ENCODE data around the gene ATP5PD. TPM values are rescaled to one million over a fixed set of nuclear protein-coding genes. Genes with fewer than 3 reads are reported as not detected.

Gene ATP5PD
- total RNA-seq (2012; rRNA removed) = 421 and 460 TPM in 2 replicates

DNA sequence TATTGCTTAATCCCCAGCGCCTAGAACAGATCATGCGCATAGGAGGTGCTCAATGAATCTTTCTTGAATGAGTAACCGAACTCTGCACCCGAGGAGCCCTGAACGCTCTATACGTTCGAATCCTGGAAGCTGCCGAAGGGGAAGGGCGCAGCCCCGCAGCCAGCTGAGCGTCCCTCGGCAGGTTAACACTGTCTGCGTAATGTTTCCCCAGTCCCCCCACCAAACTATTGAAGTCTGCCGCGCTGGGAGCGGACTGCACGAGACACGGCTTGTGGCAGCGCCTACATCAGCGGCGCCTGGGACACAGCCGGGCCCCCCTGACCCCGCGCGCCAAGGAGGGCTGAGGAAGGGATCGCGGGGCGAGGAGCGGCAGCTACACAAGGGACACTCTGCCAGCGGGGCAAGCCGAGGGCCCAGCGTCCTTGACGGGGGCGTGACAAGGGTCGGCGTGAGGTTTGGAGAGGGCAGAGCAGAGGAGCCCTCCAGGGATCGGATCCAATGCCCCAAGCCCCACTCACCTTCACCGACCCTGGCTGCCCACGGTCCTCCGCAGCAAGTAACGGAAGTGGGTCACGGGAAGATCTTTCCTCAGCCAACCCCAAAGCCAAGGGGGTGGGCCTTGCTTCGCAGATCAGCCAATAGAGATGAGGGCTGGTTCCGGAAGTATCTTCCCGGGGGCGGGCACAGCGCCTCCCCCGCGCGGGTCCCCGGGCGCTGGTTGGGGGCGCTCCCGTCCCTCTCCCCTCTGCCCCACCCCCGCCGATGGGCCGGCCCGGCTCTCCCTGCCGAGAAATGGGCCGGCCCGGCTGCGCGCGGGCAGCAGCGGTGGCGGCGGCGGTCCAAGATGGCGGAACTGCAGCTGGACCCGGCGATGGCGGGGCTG is at the start of gene ATP5PD, which contains the start of gene KCTD2:
TSS of gene ATP5PD (minus strand) at position 563 of the 883 bp plus-strand sequence. CDS start 4,319 bp downstream, outside the sequence.
TSS of gene KCTD2 (plus strand) at position 819 of the 883 bp plus-strand sequence. CDS start at position 845, 26 bp downstream.
- Histone ChIP-seq H3K9ac (ENCODE audit: low read depth, low read length) (peak within 1 kb of the TSS; percentile 96), H3K4me3 (ENCODE audit: low read length) (peak within 1 kb of the TSS; percentile 99), H3K27me3 (ENCODE audit: control insufficient read depth, insufficient read depth, low read length) (no peaks in the 10 kb centered on the region), H3K4me2 (ENCODE audit: low read length) (peak within 1 kb of the TSS; percentile 98), H3K4me1 (ENCODE audit: control insufficient read depth, insufficient read depth, low read length) (peaks cover 15% of the 10 kb centered on the region), H3K36me3 (ENCODE audit: insufficient read depth, low read length) (peaks cover 19% of the 10 kb centered on the region), H3K9me3 (replicated peaks; ENCODE audit: low read length) (no peaks in the 10 kb centered on the region)

DNA sequence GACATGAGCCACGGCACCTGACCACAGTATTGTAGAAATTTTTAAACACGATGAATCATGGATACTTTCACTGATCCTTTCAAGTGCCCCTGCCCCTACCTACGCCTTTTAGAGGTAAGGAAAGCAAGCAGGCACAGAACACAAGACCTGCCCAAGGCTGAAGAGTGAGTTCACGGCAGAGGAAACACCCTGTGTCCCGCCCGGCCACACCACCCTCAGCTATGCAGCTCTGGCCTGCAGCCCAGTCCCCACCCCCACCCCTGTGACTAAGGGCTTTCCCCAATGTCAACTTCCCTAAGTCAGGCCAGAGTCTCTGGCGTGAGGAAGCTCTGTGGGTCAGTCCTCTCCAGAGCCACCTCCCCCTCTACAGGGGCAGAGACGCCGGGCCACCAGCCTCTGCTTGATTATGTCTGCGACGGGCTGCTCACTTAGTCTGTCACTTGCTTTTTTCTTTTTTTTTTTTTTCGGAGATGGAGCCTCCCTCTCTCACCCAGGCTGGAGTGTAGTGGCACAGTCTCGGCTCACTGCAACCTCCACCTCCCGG is 49.4 kb upstream of the ATP5PD start:
- H3K4me1 ChIP-seq (ENCODE audit: control insufficient read depth, insufficient read depth, low read length) = peaks cover 10% of the 10 kb centered on the region
- H3K9ac ChIP-seq (ENCODE audit: low read depth, low read length) = no peak overlapping the region
- H3K4me3 ChIP-seq (ENCODE audit: low read length) = peak overlapping the region; percentile 27
- no peaks in the 10 kb centered on the region for H3K36me3 ChIP-seq (ENCODE audit: insufficient read depth, low read length)
- peaks cover 3% of the 10 kb centered on the region for H3K27me3 ChIP-seq (ENCODE audit: control insufficient read depth, insufficient read depth, low read length)
- peak overlapping the region; percentile 50 for H3K4me2 ChIP-seq (ENCODE audit: low read length)
- no peaks in the 10 kb centered on the region for H3K9me3 ChIP-seq (replicated peaks; ENCODE audit: low read length)

DNA sequence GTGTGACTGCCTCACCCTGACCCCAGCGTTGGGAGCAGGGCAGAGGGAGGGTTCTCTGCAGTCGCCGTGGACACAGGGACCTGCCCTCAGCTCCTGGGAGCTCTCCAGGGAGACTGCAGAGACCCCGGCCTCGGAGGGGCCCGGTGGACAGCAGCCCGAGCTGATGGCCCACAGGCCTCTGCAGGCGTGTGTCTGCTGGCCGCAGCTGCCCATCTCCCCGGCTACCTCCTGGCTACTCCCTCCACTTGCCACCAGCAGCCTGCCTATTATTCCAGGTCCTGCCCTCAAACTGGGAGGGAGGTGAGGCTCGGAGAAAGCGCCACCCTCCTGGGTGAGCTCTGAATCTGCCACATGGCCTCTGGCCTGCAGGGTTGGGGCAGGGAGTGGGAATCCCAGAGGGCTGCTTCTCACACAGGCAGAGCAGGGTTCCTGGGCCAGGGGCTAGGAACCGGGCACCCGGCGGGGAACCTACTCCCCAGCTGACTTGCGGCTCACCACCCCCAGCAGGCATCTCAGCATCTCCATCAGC is 48.2 kb upstream of the ATP5PD start:
- Histone ChIP-seq H3K4me1 (ENCODE audit: control insufficient read depth, insufficient read depth, low read length) (peaks cover 14% of the 10 kb centered on the region), H3K36me3 (ENCODE audit: insufficient read depth, low read length) (no peaks in the 10 kb centered on the region), H3K4me2 (ENCODE audit: low read length) (no peak overlapping the region), H3K27me3 (ENCODE audit: control insufficient read depth, insufficient read depth, low read length) (no peaks in the 10 kb centered on the region), H3K9me3 (replicated peaks; ENCODE audit: low read length) (no peaks in the 10 kb centered on the region), H3K4me3 (ENCODE audit: low read length) (no peak overlapping the region), H3K9ac (ENCODE audit: low read depth, low read length) (no peak overlapping the region)

DNA sequence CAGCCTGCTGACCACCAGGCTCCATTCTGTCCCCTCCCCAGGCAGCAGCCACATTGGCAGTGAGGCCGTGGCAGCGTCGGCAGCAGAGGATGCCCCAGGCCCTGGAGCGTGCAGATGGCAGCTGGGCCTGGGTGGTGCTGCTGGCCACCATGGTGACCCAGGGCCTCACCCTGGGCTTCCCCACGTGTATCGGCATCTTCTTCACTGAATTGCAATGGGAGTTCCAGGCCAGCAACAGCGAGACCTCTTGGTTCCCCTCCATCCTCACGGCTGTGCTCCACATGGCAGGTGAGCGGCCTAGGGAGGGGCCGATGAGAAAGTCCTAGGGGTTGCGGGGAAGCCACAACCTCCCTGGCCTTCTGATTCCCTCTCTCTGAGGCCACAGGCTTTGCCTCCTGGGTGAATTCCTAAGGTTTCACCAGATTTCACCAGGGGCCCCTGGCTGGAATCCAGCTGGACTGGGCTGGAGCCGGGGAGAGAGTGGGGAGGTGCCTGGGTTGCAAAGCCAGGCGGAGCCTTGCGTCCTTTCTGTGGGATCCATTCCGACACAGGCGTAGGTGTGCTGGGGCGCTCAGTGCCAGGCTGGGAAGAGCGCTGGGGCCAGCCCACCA is 46.9 kb upstream of the ATP5PD start:
- Histone ChIP-seq H3K36me3 (ENCODE audit: insufficient read depth, low read length) (no peaks in the 10 kb centered on the region), H3K4me1 (ENCODE audit: control insufficient read depth, insufficient read depth, low read length) (peaks cover 20% of the 10 kb centered on the region), H3K9me3 (replicated peaks; ENCODE audit: low read length) (no peaks in the 10 kb centered on the region), H3K9ac (ENCODE audit: low read depth, low read length) (no peak overlapping the region), H3K4me2 (ENCODE audit: low read length) (no peak overlapping the region), H3K4me3 (ENCODE audit: low read length) (no peak overlapping the region), H3K27me3 (ENCODE audit: control insufficient read depth, insufficient read depth, low read length) (no peaks in the 10 kb centered on the region)

DNA sequence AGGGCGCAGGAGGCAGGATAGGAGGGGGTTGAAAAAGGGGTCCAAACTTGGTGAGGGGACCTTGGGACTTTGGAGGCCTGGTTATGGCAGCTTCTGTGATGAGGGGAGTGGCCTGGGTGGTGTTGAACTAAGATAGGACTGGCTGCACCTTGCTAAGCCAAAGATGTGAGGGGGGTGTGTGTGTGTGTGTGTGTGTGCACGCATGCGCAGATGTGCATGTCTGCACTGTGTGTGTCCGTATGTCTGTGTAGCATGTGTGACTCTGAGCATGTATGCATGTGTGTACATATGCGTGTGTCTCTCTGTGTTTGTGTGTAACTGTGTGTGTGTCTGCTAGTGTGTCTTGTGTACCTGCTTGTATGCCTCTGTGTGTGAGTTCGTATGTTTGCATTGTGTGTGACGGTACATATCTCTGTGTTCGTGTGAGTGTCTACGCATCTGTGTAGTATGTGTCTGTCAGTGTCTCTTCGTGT is 45.1 kb upstream of the ATP5PD start:
- no peaks in the 10 kb centered on the region for H3K36me3 ChIP-seq (ENCODE audit: insufficient read depth, low read length)
- H3K9me3 ChIP-seq (replicated peaks; ENCODE audit: low read length) = no peaks in the 10 kb centered on the region
- no peak overlapping the region for H3K9ac ChIP-seq (ENCODE audit: low read depth, low read length)
- H3K4me2 ChIP-seq (ENCODE audit: low read length) = no peak overlapping the region
- no peak overlapping the region for H3K4me3 ChIP-seq (ENCODE audit: low read length)
- H3K4me1 ChIP-seq (ENCODE audit: control insufficient read depth, insufficient read depth, low read length) = peaks cover 38% of the 10 kb centered on the region
- H3K27me3 ChIP-seq (ENCODE audit: control insufficient read depth, insufficient read depth, low read length) = no peaks in the 10 kb centered on the region

DNA sequence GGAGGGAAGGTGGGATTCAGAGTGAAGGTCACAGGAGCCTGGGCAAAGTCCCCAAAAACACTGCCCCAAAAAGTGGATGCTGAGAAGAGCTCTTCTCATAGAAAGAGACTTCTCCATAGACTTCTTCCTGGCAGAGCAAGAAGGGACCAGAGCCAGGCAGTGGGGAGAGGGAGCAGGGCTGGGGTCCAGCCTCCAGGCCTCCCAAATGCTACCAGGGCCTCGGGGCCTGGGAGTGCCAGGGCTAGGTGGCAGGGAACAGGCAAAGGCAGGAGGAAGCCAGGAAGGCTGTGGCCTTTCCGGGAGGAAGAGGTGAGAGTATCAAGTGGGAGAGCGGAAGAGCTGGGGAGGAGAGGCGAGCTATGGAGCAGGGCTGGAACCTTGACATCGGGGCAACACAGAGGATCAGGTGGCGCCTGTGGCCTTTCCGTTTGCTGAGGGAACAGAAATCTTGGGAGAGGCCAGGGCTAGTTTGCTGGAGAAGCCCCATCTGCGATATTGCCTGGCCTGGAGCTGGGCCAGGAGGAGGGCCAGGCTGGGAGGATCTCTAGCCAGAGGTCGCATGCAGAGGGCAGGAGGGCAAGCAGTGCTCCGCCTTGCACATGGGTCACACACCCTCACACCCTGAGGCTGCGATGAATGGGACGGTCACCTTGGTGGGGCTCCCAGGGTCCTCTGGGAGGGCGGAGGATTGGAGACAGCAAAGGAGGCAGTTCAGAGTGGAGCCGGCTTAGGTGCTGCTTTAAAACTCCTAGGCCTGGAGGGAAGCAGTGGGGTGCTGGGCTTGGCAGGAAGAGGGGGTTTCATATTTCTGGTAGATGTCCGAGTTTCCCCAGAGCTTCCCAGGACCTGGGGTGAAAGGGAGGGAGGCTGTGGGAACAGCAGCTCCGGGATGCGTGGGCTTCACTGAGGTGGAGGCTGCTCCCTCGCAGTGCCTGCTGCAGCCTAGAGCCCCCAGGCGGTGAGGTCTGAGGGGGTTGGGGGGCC is 44.4 kb upstream of the ATP5PD start:
- Histone ChIP-seq H3K27me3 (ENCODE audit: control insufficient read depth, insufficient read depth, low read length) (no peaks in the 10 kb centered on the region), H3K9me3 (replicated peaks; ENCODE audit: low read length) (no peaks in the 10 kb centered on the region), H3K4me2 (ENCODE audit: low read length) (no peak overlapping the region), H3K4me3 (ENCODE audit: low read length) (no peak overlapping the region), H3K9ac (ENCODE audit: low read depth, low read length) (no peak overlapping the region), H3K36me3 (ENCODE audit: insufficient read depth, low read length) (no peaks in the 10 kb centered on the region), H3K4me1 (ENCODE audit: control insufficient read depth, insufficient read depth, low read length) (peaks cover 34% of the 10 kb centered on the region)

DNA sequence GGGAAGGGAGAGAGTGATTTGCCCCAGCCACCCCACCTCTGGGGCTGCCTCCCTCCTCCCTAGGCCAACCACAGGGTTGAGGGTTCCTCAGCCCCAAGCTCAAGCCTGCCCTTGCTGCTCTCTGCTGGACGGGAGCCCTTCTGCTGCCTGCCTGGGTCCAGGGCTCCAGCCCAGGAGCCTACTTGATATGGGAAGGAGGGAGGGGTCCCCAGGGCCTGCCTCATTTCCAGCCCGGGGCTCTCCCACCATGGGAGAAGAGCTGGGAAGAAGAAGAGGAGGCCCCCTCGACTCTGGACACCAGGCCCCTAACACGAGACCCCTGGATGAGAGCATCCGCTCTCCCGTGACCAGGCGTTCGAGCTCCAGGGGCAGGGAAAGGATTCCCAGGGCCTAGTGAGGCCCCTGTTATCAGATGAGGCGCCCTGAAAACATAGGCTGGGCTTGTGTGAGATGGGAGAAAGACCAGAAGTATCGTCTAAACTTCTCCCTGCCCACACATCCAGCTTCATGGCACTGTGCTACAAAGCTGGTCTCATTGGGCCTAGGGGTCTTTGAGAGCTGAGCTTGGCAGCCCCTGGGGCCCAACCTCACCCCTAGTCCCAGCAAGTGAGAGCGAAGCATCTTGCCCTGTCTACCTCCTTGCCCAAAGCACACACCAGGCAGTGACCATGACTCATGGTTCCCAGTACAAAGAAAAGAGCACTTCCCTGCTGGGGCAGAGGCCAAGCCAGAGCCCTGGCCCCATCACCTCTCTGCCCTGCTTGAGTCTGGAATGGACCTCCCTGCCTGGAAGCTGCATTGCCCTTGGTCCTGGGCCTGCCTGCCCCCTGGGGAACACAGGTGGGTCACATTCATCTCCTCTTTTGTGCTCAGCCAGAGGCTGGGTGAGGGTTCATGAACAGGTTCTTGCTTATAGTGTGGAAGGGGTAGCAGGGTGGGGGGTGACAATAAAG is 42.0 kb upstream of the ATP5PD start:
- Histone ChIP-seq H3K9me3 (replicated peaks; ENCODE audit: low read length) (no peaks in the 10 kb centered on the region), H3K36me3 (ENCODE audit: insufficient read depth, low read length) (no peaks in the 10 kb centered on the region), H3K4me1 (ENCODE audit: control insufficient read depth, insufficient read depth, low read length) (peaks cover 39% of the 10 kb centered on the region), H3K27me3 (ENCODE audit: control insufficient read depth, insufficient read depth, low read length) (no peaks in the 10 kb centered on the region), H3K9ac (ENCODE audit: low read depth, low read length) (peak overlapping the region; percentile 60), H3K4me2 (ENCODE audit: low read length) (peak overlapping the region; percentile 71), H3K4me3 (ENCODE audit: low read length) (no peak overlapping the region)

DNA sequence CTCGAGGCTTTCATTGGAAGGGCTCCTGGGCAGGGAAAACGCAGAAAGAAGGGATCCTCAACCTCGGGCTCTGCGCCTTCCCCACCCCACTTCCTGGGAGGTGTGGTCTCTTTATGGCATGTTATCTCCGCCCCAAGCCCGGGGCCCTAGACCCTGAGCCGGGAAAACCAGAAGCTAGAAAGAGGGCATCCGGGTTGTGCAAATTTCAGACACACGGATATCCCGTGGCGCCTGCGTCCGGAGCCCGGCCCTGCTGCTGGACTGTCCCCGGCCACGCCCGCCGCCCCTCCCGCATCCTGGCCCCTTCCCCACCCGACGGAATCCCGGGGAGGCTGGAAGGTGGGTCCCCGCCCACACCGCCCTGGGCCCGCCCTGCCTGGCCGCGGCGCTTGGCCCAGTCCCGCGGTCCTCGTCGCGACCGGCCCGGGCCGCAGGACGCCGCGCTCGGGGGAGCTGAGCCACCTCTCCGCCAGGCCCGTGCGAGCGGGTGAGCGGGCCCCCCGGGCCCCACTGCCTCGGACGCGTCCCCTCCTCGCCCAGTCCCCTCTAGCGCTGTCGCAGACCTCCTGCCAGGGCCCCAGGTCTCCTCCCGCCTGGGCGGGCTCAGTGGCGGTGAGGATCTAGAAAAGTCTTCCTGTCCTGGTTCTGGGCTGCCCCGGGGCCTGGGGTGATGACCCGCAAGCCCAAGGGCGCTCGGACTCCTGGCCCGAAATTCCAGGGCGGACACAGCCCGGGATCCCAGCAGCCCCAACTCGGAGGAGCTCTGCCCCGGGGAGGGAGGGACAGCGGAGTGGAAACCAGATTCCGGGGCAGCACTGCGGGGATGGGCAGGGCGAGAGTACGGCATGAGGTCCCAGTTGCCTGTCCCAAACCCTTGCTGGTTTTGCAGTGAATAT is 41.0 kb upstream of the ATP5PD start, which contains the start of gene SLC16A5:
TSS of gene SLC16A5 (plus strand) at position 397 of the 896 bp plus-strand sequence. CDS start 5,683 bp downstream, outside the sequence.
- Histone ChIP-seq H3K9me3 (replicated peaks; ENCODE audit: low read length) (no peaks in the 10 kb centered on the region), H3K4me1 (ENCODE audit: control insufficient read depth, insufficient read depth, low read length) (peaks cover 39% of the 10 kb centered on the region)

DNA sequence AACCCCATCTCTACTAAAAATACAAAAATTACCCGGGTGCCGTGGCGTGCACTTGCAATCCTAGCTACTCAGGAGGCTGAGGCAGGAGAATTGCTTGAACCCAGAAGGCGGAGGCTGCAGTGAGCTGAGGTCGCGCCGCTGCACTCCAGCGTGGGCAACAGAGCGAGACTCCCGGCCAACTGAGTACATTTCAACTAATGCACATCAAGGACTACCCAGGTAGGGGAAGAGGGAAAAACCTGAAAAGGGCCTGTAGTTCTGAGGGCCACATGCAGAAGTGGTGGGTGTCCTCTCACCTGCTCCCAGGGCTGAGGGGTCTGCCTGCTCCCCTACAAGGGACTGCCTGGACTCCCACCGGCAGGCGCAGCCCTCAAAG is 40.4 kb upstream of the ATP5PD start:
- Histone ChIP-seq H3K4me1 (ENCODE audit: control insufficient read depth, insufficient read depth, low read length) (peaks cover 39% of the 10 kb centered on the region), H3K9ac (ENCODE audit: low read depth, low read length) (peak overlapping the region; percentile 60), H3K36me3 (ENCODE audit: insufficient read depth, low read length) (no peaks in the 10 kb centered on the region), H3K9me3 (replicated peaks; ENCODE audit: low read length) (no peaks in the 10 kb centered on the region), H3K4me2 (ENCODE audit: low read length) (peak overlapping the region; percentile 71), H3K27me3 (ENCODE audit: control insufficient read depth, insufficient read depth, low read length) (no peaks in the 10 kb centered on the region), H3K4me3 (ENCODE audit: low read length) (peak overlapping the region; percentile 60)

More for the DNA sequence above, 41.0 kb upstream of the ATP5PD start, which contains the start of gene SLC16A5:
- Histone ChIP-seq H3K27me3 (ENCODE audit: control insufficient read depth, insufficient read depth, low read length) (no peaks in the 10 kb centered on the region), H3K4me3 (ENCODE audit: low read length) (peak within 1 kb of the TSS; percentile 60), H3K9ac (ENCODE audit: low read depth, low read length) (peak within 1 kb of the TSS; percentile 60), H3K36me3 (ENCODE audit: insufficient read depth, low read length) (no peaks in the 10 kb centered on the region), H3K4me2 (ENCODE audit: low read length) (peak within 1 kb of the TSS; percentile 71)
